ENCODE data around the gene FAF2.
A peak's percentile ranks its signal among the peaks of the same experiment; 100 is the strongest.

Gene FAF2

DNA sequence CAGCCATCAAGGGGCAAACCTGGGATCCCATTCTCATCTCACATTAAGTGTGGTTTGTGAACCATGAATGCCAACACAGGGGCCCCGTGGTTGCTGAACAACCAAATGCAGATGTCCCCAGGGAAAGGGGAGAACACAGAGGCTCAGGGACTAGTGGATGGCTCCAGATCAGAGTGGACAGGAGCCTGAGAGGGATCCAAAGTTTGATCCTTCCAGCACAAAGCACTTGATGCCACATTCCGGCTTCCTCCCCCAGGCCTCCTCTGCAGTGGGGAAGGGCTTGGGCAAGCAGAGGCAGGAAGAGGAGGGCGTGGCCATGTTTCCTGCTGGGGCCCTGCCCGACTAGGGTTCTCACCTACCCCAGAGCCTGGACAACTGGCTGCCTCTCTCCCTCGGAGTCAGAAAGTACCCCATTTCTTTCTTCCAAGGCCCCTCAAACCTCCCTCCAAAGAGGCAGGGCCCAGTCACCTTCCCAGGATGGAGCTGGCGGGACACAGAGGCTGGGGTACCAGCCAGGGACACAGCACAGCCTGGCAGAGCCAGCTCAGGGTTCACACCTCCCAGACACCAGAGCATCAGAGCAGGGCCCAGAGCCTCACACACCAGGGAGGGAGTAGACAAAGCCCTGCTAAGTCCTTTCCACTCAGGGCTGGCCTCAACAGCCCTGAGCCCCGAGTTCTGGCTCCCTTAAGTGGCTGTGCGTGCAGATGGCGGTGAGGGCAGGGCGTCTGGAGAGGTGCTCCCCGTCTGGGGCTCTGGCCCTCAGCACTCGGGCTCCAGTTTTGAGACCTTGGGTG is 93.4 kb downstream of the FAF2 start:
- TF ChIP-seq, protein P1, sequence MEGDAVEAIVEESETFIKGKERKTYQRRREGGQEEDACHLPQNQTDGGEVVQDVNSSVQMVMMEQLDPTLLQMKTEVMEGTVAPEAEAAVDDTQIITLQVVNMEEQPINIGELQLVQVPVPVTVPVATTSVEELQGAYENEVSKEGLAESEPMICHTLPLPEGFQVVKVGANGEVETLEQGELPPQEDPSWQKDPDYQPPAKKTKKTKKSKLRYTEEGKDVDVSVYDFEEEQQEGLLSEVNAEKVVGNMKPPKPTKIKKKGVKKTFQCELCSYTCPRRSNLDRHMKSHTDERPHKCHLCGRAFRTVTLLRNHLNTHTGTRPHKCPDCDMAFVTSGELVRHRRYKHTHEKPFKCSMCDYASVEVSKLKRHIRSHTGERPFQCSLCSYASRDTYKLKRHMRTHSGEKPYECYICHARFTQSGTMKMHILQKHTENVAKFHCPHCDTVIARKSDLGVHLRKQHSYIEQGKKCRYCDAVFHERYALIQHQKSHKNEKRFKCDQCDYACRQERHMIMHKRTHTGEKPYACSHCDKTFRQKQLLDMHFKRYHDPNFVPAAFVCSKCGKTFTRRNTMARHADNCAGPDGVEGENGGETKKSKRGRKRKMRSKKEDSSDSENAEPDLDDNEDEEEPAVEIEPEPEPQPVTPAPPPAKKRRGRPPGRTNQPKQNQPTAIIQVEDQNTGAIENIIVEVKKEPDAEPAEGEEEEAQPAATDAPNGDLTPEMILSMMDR (IDR thresholded peaks at IDR 0.05), result no peak

DNA sequence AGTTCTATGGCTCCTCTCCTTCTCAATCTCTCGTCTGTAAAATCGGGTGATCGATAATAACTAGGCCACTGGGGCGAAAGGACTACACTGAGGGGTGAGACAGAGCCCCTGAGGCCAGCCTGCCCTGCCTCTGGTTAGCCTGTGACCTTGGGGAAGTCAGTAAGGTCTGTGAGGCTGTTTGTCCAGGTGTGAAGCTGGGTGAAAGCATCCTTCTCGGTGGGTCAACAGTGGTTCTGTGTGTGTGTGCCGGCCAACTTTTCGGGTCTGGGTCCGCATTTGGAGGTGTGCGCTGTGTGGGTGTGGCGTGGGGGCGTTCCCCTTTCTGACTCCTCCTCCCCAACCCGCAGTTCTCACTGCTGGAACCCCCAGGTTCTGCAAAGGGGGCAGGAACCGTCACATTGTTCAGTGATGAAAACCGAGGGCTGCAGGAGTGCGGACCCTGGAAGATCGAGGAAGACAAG is 94.0 kb downstream of the FAF2 start:
- TF ChIP-seq, protein P1 (IDR thresholded peaks at IDR 0.05), result no peak

DNA sequence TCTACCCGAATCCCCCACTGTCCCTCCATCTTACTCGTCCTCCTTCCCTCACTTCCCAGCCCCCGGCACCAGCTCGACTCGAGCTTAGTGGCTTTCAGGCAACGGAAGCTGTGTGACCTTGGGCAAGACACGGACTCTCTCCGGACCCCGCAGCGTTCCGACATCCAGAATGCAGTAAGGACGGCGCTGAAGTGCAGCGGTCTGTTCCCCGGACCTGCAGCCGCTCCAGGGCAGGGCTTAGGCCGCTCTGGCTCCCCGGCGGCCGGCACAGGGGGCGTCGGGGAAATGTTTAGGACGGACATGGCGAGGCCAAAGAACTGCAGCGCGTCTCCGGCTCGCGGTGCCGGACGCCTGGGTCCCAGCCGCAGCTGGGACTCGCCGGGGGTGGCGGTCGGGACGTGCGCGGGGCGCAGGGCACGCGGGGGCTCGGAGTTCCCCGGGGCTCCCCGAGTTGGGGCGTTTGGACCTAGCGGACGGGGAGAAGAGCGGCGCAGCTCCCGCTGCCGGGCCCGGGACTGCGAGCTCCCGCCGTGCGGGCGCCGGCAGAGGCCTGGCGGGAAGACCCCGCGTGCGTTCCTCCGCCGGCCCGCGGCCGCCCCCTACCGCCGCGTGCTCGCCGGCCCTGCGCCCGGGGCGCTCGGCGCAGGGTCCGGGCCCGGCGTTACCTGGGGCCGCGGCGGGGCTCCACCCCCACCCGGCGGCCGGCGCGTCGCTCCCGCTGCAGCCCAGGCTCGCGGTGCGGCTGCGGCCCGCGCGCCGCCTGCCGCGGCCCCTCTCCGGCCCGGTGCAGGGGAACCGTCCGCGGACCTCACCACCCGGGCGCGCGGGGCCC is 94.6 kb downstream of the FAF2 start:
- TF ChIP-seq, protein P1 (IDR thresholded peaks at IDR 0.05), result peak; percentile 47

DNA sequence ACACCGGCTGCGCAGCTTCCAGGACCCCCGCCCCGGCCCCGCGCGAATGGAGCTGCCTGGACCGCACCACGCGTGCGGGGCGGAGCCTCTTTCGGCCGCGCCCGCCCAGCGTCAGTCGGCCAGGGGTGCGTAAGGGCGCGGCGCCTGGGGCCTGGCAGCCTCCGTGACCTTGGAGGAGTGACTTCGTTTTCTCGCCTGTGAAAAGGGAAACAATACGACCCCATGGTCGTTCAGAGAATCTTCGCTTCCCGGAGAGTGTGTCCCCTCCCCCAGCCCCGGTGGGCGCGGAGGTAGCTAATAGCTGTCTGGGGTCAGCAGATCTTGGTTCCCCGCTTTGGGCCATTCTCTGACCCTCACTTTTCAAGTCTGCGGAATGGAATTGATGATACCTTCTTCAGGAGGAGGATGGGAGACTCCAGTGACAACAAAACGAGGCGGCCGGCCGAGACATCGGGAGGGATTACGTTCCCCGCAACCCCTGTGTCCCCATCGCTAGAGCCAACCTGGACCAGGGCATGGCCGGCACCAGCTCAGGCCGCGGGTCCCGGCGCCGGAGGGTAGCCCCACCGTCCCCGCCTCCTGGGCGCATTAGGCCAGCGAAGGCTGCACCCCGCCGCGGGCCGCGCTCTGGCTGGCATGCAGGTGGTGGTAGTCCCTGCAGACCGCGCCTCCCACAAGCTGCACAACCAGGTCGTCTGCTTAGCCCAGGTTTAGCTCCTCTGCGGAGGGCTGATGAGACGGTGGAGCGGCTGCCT is 95.4 kb downstream of the FAF2 start:
- TF ChIP-seq, protein P1 (IDR thresholded peaks at IDR 0.05), result no peak

DNA sequence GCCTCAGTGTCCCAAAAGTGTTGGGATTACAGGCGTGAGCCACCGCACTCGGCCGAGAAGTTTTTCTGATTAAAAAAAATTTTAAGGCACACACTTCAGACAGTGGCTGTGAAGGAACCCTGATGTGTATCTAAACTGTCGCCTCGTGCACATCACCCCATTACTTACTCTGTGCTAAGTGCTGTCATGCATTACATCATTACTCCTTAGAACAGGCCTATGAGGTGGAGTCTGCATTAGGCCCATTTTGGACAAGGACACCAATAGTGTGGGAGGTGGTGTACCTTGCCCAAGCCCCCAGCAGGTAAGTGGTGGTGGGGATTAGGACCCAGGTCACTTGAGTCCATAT is 97.2 kb downstream of the FAF2 start:
- TF ChIP-seq, protein P1 (IDR thresholded peaks at IDR 0.05), result no peak

DNA sequence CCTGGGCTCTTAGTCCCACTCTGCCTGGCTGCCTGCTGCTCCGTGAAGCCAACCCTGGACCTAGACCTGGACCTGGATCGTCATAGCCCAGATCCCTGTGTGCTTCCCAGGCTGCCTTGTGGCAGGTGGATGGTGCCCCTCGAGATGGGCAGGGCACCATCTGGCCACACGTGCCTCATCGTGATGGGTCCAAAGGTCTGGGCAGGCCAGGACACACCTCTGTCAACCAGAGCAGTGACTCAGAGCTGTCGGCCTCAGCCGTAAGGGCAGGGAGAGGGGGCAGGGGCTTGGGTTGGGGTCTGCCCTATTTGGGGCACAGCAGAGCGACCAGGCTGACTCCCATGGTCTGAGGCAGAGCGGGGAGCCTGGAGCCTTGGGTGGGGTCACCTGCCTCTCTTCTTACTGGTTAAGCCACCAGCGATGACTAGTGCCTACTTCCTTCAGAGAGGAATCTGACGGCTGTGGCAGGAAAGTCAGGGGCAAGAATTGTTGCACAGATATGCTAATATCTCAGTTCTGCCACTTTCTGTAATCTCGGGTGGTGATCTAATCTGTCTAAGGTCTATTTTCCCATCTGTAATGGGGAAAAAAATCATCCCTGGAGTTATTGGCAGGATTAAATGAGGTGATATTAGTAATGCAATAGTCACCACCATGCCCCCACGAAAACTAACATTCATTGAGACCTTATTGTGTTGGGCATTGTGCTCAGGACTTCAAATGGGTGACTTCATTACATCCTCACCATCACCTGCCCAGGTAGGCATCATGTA is 97.7 kb downstream of the FAF2 start:
- TF ChIP-seq, protein P1 (IDR thresholded peaks at IDR 0.05), result no peak

DNA sequence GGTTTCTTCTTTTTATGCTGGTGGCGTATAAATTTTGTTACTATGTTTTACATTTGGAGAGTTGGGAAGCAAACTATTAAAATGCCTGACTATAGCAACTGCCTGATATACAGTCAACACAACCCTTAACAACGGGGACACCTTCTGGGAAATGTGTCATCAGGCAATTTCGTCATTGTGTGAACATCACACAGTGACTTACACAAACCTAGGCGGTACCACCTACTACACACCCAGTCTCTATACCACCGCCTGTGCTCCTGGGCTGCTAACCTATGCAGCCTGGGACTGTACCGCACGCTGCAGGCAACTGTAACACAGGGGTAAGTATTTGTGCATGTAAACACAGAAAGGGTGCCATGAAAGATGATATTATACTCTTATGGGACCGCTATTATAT is 99.6 kb downstream of the FAF2 start:
- TF ChIP-seq, protein P1 (IDR thresholded peaks at IDR 0.05), result no peak

Data from LNCAP (cell line).